ENCODE results near the gene NHLRC3. TPM values are rescaled to one million over a fixed set of nuclear protein-coding genes. Genes with fewer than 3 reads are reported as not detected.
A peak's percentile ranks its signal among the peaks of the same experiment; 100 is the strongest.
"Not testable (repeated sequence)": the region's sequence is repeated elsewhere in the genome, so short reads cannot be mapped to it uniquely, and the experiment has no call there.

The NHLRC3 gene
- total RNA-seq, 1 experiment from 2014 or later = 10.6 TPM

DNA sequence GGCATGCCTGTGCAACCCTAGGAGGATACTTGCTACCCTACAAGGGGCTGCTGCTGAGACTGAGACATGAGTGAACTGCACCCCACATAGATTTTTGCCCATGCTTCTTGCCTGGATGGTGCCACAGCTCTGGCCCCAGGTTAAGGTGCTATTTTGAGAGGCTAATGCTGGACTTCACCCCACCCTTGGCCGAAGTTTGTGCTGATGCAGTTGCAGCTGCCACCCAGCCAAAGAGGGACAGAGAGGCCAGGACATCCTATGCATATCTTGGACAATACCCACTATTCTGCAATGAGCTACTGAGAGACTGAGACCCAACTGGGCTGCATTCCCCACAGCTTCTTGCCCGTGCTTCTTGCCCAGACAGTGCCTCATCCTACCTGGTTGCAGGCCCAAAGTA is 34.6 kb downstream of the NHLRC3 start:
- ATAC-seq (no peak), DNase-seq (no peak)
- Histone ChIP-seq H3K4me3 (ENCODE audit: low read length) (no peak overlapping the region), H3K27me3 (ENCODE audit: low read length) (peaks cover 21% of the 10 kb centered on the region; the same call in 1 of the 2 replicates), H4K20me1 (ENCODE audit: low read length) (no peaks in the 10 kb centered on the region), H3K36me3 (ENCODE audit: low read depth, low read length) (no peaks in the 10 kb centered on the region), H3K9ac (ENCODE audit: low read length) (no peak overlapping the region), H3K4me2 (ENCODE audit: low read length) (no peak overlapping the region), H3F3A (ENCODE audit: low read length, unreplicated experiment) (no peaks in the 10 kb centered on the region), H3K4me1 (ENCODE audit: insufficient read depth, low read length) (no peaks in the 10 kb centered on the region), H3K79me2 (ENCODE audit: low read length) (no peaks in the 10 kb centered on the region), H3K9me2 (replicated peaks; ENCODE audit: low read length) (no peaks in the 10 kb centered on the region), H2AFZ (ENCODE audit: low read length) (no peak overlapping the region), H3K9me3 (ENCODE audit: low read length) (no peaks in the 10 kb centered on the region), H3K27ac (ENCODE audit: low read length) (no peak overlapping the region)
- BruUV-seq (replicated peaks) = no TSS peak
- POLR2A ChIA-PET (ENCODE audit: unreplicated experiment) = no interaction called here
- CTCF ChIA-PET = no interaction called here
- intact Hi-C loops (cut with micrococcal nuclease) = no loop called here
- TF ChIP-seq CTCF (conservative IDR thresholded peaks at IDR 0.05; ENCODE audit: low read depth, low read length) (no peak), EZH2 (IDR thresholded peaks at IDR 0.05; ENCODE audit: low read length, unreplicated experiment) (no peak), EZH2phosphoT487 (IDR thresholded peaks at IDR 0.05; ENCODE audit: borderline replicate concordance, low read length) (no peak)

- Histone ChIP-seq H3K9ac (ENCODE audit: low read length) (no peak overlapping the region), H2AFZ (ENCODE audit: low read length) (no peak overlapping the region), H3F3A (ENCODE audit: low read length, unreplicated experiment) (no peaks in the 10 kb centered on the region), H3K4me2 (ENCODE audit: low read length) (no peak overlapping the region), H3K36me3 (ENCODE audit: low read depth, low read length) (no peaks in the 10 kb centered on the region), H3K4me1 (ENCODE audit: insufficient read depth, low read length) (no peaks in the 10 kb centered on the region), H3K9me2 (replicated peaks; ENCODE audit: low read length) (no peaks in the 10 kb centered on the region), H3K79me2 (ENCODE audit: low read length) (no peaks in the 10 kb centered on the region), H3K4me3 (ENCODE audit: low read length) (no peak overlapping the region), H3K27ac (ENCODE audit: low read length) (no peak overlapping the region), H3K9me3 (ENCODE audit: low read length) (no peaks in the 10 kb centered on the region), H3K27me3 (ENCODE audit: low read length) (peaks cover 21% of the 10 kb centered on the region; the same call in 1 of the 2 replicates), H4K20me1 (ENCODE audit: low read length) (no peaks in the 10 kb centered on the region)
- ChIA-PET POLR2A (ENCODE audit: unreplicated experiment) (no interaction called here), CTCF (no interaction called here)
- no TSS peak for BruUV-seq (replicated peaks)
- TF ChIP-seq EZH2phosphoT487 (IDR thresholded peaks at IDR 0.05; ENCODE audit: borderline replicate concordance, low read length) (no peak), CTCF (conservative IDR thresholded peaks at IDR 0.05; ENCODE audit: low read depth, low read length) (peak; percentile 22; the same call in 1 of the 2 replicates), EZH2 (IDR thresholded peaks at IDR 0.05; ENCODE audit: low read length, unreplicated experiment) (no peak)
- ATAC-seq (no peak), DNase-seq (peak; percentile 35)
- intact Hi-C loops (cut with micrococcal nuclease) = no loop called here
These were observed 35.7 kb downstream of the NHLRC3 start for GRCh38 chr13:39073983-39074382.

- POLR2A ChIA-PET (ENCODE audit: unreplicated experiment); H4K20me1 ChIP-seq (ENCODE audit: low read length); ATAC-seq; H3K27ac ChIP-seq (ENCODE audit: low read length); H3F3A ChIP-seq (ENCODE audit: low read length, unreplicated experiment); H3K9me3 ChIP-seq (ENCODE audit: low read length); H3K9me2 ChIP-seq (replicated peaks; ENCODE audit: low read length); H3K9ac ChIP-seq (ENCODE audit: low read length); H3K4me1 ChIP-seq (ENCODE audit: insufficient read depth, low read length); H2AFZ ChIP-seq (ENCODE audit: low read length); BruUV-seq (replicated peaks); H3K79me2 ChIP-seq (ENCODE audit: low read length); H3K36me3 ChIP-seq (ENCODE audit: low read depth, low read length); CTCF ChIA-PET; intact Hi-C loops (cut with micrococcal nuclease); H3K4me3 ChIP-seq (ENCODE audit: low read length); H3K4me2 ChIP-seq (ENCODE audit: low read length); DNase-seq: not testable (repeated sequence)
- H3K27me3 ChIP-seq (ENCODE audit: low read length) = peaks cover 36% of the 10 kb centered on the region
These were observed 48.1 kb downstream of the NHLRC3 start for GRCh38 chr13:39086251-39086945.
